ENCODE data around the gene RUFY3.
"Not testable (repeated sequence)": the region's sequence is repeated elsewhere in the genome, so short reads cannot be mapped to it uniquely, and the experiment has no call there.

RUFY3 gene

GRCh38 chr4:70735915-70736314 lies 14.2 kb downstream of the RUFY3 start:
- DNase-seq (ENCODE audit: low spot score): not testable (repeated sequence)

DNA sequence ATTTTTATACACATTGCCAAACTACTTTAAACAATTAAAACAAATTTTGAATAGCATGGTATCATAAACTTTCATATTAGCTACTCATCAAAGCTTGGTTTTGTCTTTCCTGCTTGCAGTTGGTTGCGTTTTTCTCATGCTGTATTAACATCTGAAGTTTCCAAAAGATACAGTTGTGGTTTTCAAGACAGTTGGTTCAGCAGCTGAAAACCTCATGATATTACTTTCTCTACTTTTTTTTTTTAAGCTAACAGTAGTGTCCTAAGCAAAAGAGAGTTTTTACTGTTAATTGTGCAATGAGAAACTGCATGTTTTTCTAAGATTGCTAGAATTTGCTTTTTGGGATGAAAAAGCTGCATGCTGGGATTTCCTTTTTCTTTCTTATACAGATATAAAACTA lies 15.2 kb downstream of the RUFY3 start:
- DNase-seq (ENCODE audit: low spot score): no peak

GRCh38 chr4:70737409-70737808 lies 15.6 kb downstream of the RUFY3 start:
- DNase-seq (ENCODE audit: low spot score): no peak

GRCh38 chr4:70739496-70740337 lies 18.0 kb downstream of the RUFY3 start:
- no peak for DNase-seq (ENCODE audit: low spot score)

DNA sequence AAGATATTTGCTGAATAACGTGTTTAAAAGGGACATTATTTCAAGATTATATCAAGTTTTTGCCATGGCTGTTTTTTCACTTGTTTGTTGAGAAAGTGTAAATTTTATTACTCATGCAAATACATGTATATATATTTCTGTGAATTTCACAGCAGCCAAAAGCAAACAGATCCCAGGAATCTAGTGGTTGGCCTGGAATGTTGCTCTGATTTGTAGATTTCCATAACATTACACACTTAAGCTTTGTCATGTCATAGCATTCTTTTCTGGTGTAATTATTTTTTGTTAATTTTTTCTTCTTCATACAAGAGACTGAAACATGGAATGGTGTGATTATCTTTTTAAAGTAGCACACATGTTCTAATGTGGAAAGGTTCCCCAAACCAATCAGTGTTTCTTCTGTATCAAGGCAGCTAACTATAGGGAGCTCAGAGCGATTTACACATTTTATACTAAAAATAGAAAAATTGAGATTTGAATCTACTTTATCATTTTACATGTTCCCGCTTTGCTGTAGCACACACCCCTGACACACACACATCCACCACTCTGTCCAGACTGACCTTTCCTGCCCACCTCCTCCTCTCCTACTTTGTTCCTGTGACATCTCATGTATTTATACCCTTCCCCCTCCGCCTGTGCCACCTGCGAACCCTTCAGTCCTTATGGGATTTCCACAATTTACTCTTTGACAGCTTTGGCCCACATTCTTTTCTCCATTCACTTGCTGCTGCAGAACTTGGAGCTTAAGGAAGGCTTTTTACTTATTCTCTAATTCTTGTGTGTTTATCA lies 20.3 kb downstream of the RUFY3 start:
- no peak for DNase-seq (ENCODE audit: low spot score)

GRCh38 chr4:70743731-70744130 lies 22.0 kb downstream of the RUFY3 start:
- no peak for DNase-seq (ENCODE audit: low spot score)

DNA sequence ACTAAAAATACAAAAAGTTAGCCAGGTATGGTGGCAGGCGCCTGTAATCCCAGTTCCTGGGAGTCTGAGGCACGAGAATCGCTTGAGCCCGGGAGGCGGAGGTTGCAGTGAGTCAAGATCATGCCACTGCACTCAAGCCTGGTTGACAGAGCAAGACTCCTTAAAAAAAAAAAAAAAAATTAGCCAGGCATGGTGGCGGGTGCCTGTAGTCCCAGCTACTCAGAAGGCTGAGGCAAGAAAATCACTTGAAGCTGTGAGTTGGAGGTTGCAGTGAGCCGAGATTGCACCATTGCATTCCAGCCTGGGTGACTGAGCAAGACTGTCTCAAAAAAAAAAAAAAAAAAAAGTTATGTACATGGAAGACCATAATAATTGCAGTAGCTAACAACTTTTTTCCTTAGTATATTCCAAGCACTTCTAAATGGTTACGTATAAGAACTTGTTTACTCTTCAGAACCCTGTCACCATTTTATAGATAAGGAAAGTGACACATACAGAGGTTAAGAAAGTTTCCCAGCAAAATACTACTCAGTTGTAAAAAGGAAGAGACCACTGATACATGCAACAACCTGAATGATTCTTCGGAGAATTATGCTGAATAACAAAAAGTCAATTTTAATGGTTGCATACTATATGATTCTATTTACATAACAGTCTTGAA lies 24.5 kb downstream of the RUFY3 start:
- no peak for DNase-seq (ENCODE audit: low spot score)

DNA sequence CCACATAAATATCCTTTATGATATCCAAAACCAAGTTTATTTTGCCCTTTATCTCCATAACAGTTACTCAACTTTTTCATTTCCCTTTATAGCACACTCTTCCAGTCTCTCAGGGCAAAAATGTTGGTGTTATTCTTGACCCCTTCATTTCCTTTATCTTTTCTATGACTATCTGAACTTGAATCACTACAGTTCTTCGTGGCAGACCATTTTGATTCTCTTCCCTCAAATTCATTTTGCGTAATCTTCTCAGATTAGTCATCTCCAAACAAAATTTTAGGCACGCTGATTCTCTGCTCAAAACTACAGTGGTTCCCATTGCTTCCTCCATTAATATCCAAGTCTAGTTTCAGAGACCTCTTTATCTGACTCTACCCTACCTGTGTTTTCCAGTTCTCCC lies 26.1 kb downstream of the RUFY3 start:
- DNase-seq (ENCODE audit: low spot score): no peak

DNA sequence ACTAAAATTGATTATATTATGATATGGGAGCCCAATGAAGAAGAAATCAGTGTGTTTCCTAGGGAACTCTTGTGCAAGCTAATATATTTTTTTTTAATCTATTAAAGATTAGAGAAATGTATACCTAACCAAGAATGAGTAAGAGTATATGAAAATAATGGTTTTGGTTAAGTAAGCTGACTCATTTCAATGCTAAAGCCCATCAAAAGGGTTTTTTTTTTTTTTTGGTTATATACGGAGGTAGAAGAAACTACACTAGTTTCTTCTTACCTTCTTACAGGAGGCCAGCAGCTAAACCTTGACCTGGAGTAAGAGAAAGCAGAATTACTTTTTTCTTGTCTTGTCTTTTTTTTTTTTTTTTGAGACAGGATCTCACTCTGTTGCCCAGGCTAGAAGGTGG lies 27.5 kb downstream of the RUFY3 start:
- DNase-seq (ENCODE audit: low spot score): no peak

- no peak for DNase-seq (ENCODE audit: low spot score)
Observed at GRCh38 chr4:70752236-70752635, 30.5 kb downstream of the RUFY3 start.

- DNase-seq (ENCODE audit: low spot score): no peak
Observed at GRCh38 chr4:70753630-70754029, 31.9 kb downstream of the RUFY3 start.

DNA sequence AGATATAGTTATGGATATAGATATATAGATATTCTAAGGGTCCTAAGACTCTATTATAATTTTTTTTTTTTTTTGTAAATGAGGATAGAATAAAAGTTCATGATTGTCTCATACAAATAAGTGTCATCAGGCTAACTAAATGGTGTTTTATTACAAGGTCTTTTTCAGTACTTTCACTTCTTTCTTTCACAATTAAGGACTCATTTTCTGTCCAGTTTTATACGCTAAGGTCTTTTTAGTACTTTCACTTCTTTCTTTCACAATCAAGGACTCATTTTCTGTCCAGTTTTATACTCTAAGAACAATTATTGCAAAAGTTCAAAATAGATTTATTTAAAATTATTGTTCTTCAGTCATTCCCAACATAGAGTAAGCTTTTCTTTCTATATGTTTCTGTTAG lies 32.7 kb downstream of the RUFY3 start:
- DNase-seq (ENCODE audit: low spot score): peak; percentile 30

DNA sequence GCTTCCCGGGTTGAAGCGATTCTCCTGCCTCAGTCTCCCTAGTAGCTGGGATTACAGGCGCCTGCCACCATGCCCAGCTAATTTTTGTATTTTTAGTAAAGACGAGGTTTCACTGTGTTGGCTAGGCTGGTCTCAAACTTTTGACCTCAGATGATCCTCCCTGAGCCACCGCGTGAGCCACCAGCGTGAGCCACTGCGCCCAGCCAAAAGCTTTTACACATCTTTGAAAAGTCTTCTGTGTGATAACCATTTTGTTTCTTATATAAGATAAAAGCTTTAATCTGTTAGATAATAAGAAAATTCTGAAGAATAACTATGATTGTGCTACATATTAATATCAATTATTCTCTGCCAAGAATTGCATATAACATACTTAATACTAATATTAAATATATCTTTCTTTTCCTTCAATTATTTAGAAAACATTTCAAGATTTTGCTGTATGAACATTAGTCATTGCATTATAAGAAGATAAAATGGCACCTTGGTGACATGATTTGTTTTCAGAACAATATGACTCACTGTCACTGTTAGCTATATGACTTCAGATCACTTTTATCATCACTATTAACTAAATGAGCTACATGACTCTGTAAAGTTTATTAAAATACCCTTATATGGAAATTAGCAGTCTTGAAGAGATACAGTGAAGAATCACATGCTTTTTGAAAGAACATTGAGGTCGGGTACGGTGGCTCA lies 33.4 kb downstream of the RUFY3 start:
- no peak for DNase-seq (ENCODE audit: low spot score)

DNA sequence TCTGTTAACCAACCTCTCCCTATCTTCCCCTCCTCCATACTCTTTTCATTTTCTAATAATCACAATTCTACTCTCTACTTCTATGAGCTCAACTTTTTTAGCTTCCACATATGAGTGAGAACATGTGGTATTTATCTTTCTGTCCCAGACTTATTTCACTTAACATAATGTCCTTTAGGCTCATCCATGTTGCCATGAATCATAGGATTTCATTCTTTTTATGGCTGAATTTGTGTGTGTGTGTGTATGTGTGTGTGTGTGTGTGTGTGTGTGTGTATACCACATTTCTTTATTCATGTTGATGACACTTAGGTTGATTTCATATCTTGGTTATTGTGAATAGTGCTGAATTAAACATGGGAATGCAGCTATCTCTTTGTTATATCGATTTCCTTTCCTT lies 37.4 kb downstream of the RUFY3 start:
- no peak for DNase-seq (ENCODE audit: low spot score)

DNA sequence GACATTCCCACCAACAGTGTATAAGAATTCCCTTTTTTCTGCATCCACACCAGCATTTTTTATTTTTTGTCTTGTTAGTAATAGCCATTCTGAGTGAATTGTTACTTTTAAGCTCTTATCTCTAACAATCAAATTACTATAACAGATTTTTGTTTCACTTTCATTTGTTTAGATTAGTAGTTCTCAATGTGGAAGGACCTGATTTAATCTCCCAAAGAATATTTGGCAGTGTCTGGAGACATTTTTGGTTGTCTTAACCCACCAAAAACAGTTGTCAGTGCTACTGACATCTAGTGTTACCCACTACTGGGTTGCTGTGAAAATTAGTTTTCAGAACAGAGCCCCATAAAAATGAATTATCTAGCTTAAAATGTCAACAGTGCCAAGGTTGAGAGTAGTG lies 37.9 kb downstream of the RUFY3 start:
- no peak for DNase-seq (ENCODE audit: low spot score)

DNA sequence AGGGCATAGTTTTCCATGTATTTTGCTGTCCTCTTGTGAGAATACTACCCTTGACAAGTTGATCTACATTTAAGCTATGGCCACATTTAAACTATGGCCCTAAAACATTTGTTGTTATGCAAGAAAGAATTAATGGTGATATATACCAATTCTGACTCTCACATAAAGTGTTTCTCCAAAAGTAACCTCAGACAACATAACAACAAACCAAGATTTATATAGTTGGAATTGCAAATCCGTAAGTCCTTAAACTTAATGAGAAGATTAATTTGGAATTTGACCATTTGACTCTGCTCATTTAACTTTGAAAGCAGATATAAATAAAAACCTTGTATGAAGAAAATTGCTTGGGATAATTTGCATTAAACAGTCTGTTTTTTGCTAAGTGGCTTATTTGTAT lies 38.9 kb downstream of the RUFY3 start:
- DNase-seq (ENCODE audit: low spot score): no peak

GRCh38 chr4:70761276-70761816 lies 39.6 kb downstream of the RUFY3 start:
- no peak for DNase-seq (ENCODE audit: low spot score)

DNA sequence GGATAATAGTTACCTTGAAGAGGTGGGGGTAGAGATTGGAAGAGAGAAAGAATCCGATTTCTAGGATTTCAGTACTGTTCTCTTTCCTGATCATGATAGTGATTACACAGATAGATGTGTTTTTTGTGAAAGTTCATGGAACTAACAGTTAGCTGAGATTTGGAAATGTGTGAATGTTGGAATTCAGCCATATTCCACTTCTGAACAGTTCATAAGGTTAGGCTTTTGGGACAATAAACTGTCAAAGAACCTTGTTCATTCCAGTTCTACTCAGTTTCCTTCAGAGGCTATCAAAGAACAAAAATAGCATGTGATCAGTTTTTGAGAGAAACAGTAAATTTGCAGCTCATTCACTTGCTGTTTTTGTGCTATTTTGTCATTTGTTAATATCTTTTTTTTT lies 43.6 kb downstream of the RUFY3 start:
- no peak for DNase-seq (ENCODE audit: low spot score)

DNA sequence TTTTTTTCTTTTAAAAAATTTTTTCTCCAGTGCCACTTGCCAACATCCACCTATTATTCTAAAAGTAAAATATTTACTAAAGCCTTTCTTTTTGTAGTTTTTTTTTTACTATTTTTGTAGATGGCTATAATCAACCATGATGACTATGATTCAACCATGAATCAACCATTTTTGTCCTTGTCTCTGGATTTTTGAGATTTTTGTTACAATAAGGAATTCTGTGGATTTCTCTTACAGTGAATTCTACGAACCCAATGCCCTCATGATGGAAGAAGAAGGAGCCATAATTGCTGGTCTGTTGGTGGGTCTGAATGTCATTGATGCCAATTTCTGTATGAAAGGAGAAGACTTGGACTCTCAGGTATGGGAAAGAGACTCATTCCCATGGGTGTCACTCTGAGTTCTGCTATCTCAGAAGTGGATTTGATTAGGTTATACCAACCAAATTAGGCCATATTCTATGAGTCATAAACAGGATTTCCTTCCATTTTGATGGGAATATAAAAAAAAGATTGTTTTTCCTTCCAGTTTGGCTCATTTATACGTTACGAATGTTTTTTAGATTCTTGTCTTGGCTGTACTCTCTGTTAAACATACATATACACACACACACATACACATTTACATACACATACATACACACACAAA lies 46.7 kb downstream of the RUFY3 start:
- DNase-seq (ENCODE audit: low spot score): no peak

GRCh38 chr4:70769396-70769795 lies 47.6 kb downstream of the RUFY3 start:
- not testable (repeated sequence) for DNase-seq (ENCODE audit: low spot score)

- DNase-seq (ENCODE audit: low spot score): no peak
Observed at GRCh38 chr4:70772929-70773555, 51.3 kb downstream of the RUFY3 start.
